Ishikawa (cell line): ENCODE measurements around the gene NTM.

Experiments used
- CEBPB ChIP-seq: IDR thresholded peaks from 2 replicates; pipeline ENCODE4 v1.6.1; 2012
- CREB1 ChIP-seq: IDR thresholded peaks from 2 replicates; pipeline ENCODE4 v1.6.1; 2012; ENCODE audit warnings: low read depth
- EGR1 ChIP-seq: IDR thresholded peaks from 2 replicates; pipeline ENCODE4 v1.6.1; 2012
- EP300 ChIP-seq: IDR thresholded peaks from 2 replicates; pipeline ENCODE4 v1.6.1; 2012; ENCODE audit warnings: borderline replicate concordance
- FOXM1 ChIP-seq: IDR thresholded peaks from 2 replicates; pipeline ENCODE4 v1.6.1; 2012; ENCODE audit warnings: low read depth, borderline replicate concordance
- NFIC ChIP-seq: IDR thresholded peaks from 2 replicates; pipeline ENCODE4 v1.6.1; 2012
- RAD21 ChIP-seq: IDR thresholded peaks from 2 replicates; pipeline ENCODE4 v1.6.1; 2012; ENCODE audit warnings: low read depth
- TAF1 ChIP-seq: IDR thresholded peaks from 2 replicates; pipeline ENCODE4 v1.6.1; 2012; ENCODE audit warnings: low read depth, mild to moderate bottlenecking
- TCF12 ChIP-seq: IDR thresholded peaks from 2 replicates; pipeline ENCODE4 v1.6.1; 2012; ENCODE audit warnings: low read depth
- TEAD4 ChIP-seq: IDR thresholded peaks from 2 replicates; pipeline ENCODE4 v1.6.1; 2012
- YY1 ChIP-seq: IDR thresholded peaks from 2 replicates; pipeline ENCODE4 v1.6.1; 2012; ENCODE audit warnings: low read depth
- ZBTB7A ChIP-seq: IDR thresholded peaks from 2 replicates; pipeline ENCODE4 v1.6.1; 2012; ENCODE audit warnings: low read depth
- TF ChIP-seq, protein P1 (sequence below): IDR thresholded peaks from 2 replicates; pipeline ENCODE4 v1.6.1; 2012
- TF ChIP-seq, protein P2 (sequence below): IDR thresholded peaks from 2 replicates; pipeline ENCODE4 v1.6.1; 2012; ENCODE audit warnings: low read depth, mild to moderate bottlenecking
- TF ChIP-seq, protein P3 (sequence below): IDR thresholded peaks from 2 replicates; pipeline ENCODE4 v1.6.1; 2012

The NTM gene

DNA sequence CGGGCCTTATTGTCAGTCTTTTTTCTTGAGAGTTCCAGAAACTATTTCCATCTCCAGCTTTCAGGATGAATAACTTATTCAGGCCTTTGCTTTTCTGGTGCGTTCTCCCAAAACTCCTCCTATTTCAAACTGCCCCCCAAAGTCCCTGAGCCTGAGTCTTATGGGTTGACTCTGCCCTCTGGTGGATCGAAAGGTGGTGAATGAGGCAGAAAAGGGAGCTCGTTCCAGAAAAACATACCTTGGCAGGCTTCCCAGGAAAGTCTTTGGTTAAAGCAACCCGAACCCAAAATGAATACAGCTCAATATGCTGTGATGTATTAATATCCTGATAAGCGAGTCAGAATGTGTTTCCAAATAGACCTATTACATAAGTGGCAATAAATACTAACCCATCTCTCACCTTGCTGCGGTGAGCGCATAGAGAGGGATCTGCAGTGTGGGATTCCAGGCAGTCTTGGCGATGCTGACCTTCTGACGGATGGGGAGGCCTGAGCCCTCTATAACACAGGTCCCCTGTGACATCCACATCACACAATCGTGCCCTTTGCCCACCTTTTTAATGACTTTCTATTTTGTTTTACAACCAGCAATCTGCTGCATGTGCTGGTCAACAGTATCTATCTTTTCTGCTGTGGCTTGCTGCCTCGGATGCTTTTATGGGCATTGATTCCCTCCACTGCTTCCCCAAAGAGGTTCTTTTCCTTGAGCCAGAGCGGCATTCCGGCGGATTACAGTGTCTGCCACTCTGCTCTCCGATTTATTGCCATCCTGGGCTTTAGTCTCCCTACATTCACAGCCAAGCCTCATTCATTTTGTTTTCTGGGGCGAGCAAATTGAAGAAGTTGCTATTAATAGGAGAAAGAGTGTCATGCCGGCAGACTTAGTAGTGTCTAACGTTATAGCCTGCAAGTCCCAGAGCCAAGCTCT, 756.8 kb downstream of the NTM start:
- TF ChIP-seq CREB1: no peak
- peak; percentile 24; the same call in 1 of the 2 replicates for TF ChIP-seq RAD21
- TF ChIP-seq EP300: no peak
- no peak for TF ChIP-seq TEAD4
- TF ChIP-seq, protein P1, sequence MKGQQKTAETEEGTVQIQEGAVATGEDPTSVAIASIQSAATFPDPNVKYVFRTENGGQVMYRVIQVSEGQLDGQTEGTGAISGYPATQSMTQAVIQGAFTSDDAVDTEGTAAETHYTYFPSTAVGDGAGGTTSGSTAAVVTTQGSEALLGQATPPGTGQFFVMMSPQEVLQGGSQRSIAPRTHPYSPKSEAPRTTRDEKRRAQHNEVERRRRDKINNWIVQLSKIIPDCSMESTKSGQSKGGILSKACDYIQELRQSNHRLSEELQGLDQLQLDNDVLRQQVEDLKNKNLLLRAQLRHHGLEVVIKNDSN: no peak
- TF ChIP-seq ZBTB7A: no peak
- TF ChIP-seq TAF1: no peak

DNA sequence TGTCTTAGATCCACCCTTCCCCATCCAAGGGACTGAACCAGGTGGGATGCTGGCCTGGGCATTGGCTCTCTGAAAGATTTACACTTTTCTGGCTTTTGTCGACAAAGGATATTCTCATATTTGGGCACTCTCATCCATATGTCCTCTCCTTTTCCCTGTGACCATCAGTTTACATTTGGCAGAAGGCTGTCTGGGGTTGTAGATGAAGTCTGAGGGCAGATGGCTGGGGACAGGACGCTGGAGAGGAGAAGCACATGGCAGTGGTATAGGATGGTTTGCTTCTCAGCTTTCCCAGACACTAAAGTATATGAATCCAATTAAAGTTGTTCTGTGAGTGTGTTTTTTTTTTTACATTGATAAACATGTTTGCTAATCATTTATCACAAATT, 757.5 kb downstream of the NTM start:
- no peak for TF ChIP-seq CEBPB
- TF ChIP-seq NFIC: no peak
- no peak for TF ChIP-seq FOXM1
- TF ChIP-seq, protein P1: no peak
- TF ChIP-seq CREB1: no peak
- no peak for TF ChIP-seq ZBTB7A
- TF ChIP-seq TCF12: no peak
- no peak for TF ChIP-seq TEAD4
- TF ChIP-seq EGR1: no peak
- no peak for TF ChIP-seq EP300

DNA sequence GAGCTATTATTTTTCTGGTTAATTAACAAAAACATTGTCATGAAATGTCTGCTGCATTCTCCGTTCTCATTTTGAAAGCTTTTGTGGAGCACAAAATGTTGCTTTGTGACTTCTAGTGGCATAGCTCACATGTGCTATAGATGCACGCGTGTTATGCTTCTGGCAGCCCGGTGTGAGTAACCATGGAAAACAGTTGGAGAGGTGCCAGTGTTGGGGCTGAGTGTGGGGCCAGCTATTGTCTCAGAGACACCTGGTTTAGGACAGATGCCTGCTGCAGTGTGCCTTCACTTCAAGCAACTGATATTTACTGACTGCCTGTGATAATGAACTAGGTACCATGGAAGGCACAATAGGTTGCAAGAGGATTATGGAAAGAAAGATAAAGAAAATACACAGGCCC, 760.6 kb downstream of the NTM start:
- no peak for TF ChIP-seq NFIC
- no peak for TF ChIP-seq ZBTB7A
- TF ChIP-seq, protein P2, sequence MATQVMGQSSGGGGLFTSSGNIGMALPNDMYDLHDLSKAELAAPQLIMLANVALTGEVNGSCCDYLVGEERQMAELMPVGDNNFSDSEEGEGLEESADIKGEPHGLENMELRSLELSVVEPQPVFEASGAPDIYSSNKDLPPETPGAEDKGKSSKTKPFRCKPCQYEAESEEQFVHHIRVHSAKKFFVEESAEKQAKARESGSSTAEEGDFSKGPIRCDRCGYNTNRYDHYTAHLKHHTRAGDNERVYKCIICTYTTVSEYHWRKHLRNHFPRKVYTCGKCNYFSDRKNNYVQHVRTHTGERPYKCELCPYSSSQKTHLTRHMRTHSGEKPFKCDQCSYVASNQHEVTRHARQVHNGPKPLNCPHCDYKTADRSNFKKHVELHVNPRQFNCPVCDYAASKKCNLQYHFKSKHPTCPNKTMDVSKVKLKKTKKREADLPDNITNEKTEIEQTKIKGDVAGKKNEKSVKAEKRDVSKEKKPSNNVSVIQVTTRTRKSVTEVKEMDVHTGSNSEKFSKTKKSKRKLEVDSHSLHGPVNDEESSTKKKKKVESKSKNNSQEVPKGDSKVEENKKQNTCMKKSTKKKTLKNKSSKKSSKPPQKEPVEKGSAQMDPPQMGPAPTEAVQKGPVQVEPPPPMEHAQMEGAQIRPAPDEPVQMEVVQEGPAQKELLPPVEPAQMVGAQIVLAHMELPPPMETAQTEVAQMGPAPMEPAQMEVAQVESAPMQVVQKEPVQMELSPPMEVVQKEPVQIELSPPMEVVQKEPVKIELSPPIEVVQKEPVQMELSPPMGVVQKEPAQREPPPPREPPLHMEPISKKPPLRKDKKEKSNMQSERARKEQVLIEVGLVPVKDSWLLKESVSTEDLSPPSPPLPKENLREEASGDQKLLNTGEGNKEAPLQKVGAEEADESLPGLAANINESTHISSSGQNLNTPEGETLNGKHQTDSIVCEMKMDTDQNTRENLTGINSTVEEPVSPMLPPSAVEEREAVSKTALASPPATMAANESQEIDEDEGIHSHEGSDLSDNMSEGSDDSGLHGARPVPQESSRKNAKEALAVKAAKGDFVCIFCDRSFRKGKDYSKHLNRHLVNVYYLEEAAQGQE: no peak
- no peak for TF ChIP-seq TCF12
- TF ChIP-seq FOXM1: no peak
- no peak for TF ChIP-seq YY1
- TF ChIP-seq EP300: no peak
- TF ChIP-seq CEBPB: no peak
- TF ChIP-seq RAD21: no peak
- TF ChIP-seq EGR1: no peak
- TF ChIP-seq TEAD4: no peak
- TF ChIP-seq, protein P1: no peak

DNA sequence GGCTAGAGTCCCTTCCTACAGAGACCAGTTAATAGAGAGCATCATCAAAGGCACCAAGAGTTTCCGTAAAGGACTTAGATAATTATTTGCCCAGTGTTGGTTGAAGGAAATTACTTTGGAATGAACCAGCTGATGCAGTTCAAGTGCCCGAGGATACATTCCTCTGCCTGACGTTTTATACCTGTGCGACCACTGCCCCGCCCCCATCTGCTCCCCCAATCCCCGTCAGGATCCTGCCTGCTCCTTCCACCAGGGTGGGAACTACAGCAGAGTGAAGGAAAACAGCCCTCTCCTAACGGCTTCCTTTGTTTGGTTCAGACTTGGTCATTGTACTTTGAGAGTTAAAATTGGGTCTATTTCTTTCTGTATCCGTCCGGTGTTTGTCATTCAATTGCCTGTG, 761.5 kb downstream of the NTM start:
- TF ChIP-seq RAD21: no peak
- TF ChIP-seq, protein P1: no peak
- no peak for TF ChIP-seq NFIC
- no peak for TF ChIP-seq TCF12
- TF ChIP-seq, protein P2: no peak
- no peak for TF ChIP-seq TEAD4
- no peak for TF ChIP-seq EP300
- no peak for TF ChIP-seq YY1
- no peak for TF ChIP-seq FOXM1
- TF ChIP-seq, protein P3, sequence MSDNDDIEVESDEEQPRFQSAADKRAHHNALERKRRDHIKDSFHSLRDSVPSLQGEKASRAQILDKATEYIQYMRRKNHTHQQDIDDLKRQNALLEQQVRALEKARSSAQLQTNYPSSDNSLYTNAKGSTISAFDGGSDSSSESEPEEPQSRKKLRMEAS: no peak
- no peak for TF ChIP-seq CEBPB
- TF ChIP-seq TAF1: no peak
- no peak for TF ChIP-seq CREB1
- no peak for TF ChIP-seq EGR1
- TF ChIP-seq ZBTB7A: no peak

DNA sequence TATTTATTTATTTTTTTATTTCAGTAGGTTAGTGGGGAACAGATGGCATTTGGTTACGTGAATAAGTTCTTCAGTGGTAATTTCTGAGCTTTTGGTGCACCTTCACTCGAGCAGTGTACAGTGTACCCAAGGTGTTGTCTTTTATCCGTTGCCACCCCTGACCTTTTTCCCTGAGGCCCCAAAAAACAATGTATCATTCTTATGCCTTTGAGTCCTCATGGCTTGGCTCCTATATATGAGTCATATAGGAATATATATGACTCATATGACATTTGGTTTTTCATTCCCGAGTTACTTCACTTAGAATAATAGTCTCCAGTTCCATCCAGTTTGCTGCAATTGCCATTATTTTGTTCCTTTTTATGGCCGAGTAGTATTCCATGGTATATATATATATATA, 763.9 kb downstream of the NTM start:
- TF ChIP-seq EP300 (no peak), TEAD4 (no peak)
